Tibial artery (tissue), 4 donors: ENCODE results near the gene C2orf92.

ENCODE experiments used
- DNase-seq, 2 donors: peaks; one replicate each; pipeline ENCODE4 v3.0.0-alpha.2; 2019
- H3K27ac ChIP-seq, 2 donors: fragments of 200-600 bp; sonication (generic) in 1 of 2; 1 replicate in 1 of 2; 2 replicates in 1 of 2; pipeline ENCODE4 v1.5.1; 2018 to 2019; ENCODE audit warnings: mild to moderate bottlenecking in 1 of 2
- H3K27me3 ChIP-seq, 2 donors: fragments of 200-600 bp; sonication (generic) in 1 of 2; one replicate each; pipeline versions ENCODE4 v1.5.1 to v1.6.0; 2016 to 2019
- H3K36me3 ChIP-seq, 3 donors: fragments of 200-600 bp; sonication (generic) in 2 of 3; one replicate each; pipeline ENCODE4 v1.5.1; 2016 to 2019; ENCODE audit warnings: mild to moderate bottlenecking in 2 of 3
- H3K4me1 ChIP-seq, 4 donors: fragments of 200-600 bp; sonication (generic) in 2 of 4; 1 replicate in 3 of 4; 2 replicates in 1 of 4; pipeline ENCODE4 v1.5.1; 2016 to 2019
- H3K4me3 ChIP-seq, 2 donors: fragments of 200-600 bp; sonication (generic) in 1 of 2; 1 replicate in 1 of 2; 2 replicates in 1 of 2; pipeline ENCODE4 v1.5.1; 2018 to 2019; ENCODE audit warnings: mild to moderate bottlenecking in 2 of 2
- H3K9me3 ChIP-seq, 3 donors: fragments of 200-600 bp; sonication (generic) in 1 of 3; one replicate each; pipeline ENCODE4 v1.5.1; 2016 to 2019
- intact Hi-C: fragments of 100-400 bp; cut with DNase I; formaldehyde crosslinking; loops from one replicate; pipeline ENCODE4 v1.15.0; 2023; ENCODE audit warnings: low total_unique reads
- TF ChIP-seq, protein P1 (sequence below), 2 experiments: fragments of 200-600 bp in 1 of 2; fragments of 450-650 bp in 1 of 2; IDR thresholded peaks; one replicate each; pipeline ENCODE4 v1.5.1; 2017 to 2019; ENCODE audit warnings: antibody characterized with exemption in 2 of 2, mild to moderate bottlenecking in 1 of 2, moderate library complexity in 1 of 2

Gene C2orf92

DNA sequence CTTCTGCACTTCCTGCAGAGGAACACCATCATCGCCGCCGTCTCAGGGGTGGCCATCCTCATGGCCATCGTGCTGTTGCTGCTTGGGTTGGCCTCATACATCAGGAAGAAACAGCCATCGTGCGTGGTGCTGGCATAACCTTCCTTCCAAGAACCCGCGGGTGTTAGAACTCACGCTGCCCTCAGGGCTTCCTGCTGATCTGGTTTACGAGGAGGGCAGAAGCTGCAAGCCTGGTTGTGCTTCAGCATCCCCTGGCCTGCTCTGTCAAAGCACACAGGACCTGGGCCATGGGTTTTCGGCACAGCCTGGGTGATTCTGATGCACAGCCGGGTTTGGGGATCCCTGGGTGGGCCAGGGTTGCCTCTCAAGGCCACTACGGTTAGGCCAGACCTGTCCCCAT, 31.7 kb downstream of the C2orf92 start:
- no peak overlapping the region for H3K4me3 ChIP-seq
- H3K9me3 ChIP-seq: no peaks in the 10 kb centered on the region
- peaks cover 0 to 11% (median 0%) of the 10 kb centered on the region in 3 donors for H3K36me3 ChIP-seq
- H3K27me3 ChIP-seq: no peaks in the 10 kb centered on the region
- no peak for DNase-seq
- intact Hi-C loops: no loop called here
- no peak overlapping the region for H3K27ac ChIP-seq
- H3K4me1 ChIP-seq: peaks cover 0 to 5% (median 2%) of the 10 kb centered on the region in 4 donors
- TF ChIP-seq, protein P1, sequence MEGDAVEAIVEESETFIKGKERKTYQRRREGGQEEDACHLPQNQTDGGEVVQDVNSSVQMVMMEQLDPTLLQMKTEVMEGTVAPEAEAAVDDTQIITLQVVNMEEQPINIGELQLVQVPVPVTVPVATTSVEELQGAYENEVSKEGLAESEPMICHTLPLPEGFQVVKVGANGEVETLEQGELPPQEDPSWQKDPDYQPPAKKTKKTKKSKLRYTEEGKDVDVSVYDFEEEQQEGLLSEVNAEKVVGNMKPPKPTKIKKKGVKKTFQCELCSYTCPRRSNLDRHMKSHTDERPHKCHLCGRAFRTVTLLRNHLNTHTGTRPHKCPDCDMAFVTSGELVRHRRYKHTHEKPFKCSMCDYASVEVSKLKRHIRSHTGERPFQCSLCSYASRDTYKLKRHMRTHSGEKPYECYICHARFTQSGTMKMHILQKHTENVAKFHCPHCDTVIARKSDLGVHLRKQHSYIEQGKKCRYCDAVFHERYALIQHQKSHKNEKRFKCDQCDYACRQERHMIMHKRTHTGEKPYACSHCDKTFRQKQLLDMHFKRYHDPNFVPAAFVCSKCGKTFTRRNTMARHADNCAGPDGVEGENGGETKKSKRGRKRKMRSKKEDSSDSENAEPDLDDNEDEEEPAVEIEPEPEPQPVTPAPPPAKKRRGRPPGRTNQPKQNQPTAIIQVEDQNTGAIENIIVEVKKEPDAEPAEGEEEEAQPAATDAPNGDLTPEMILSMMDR (IDR thresholded peaks at IDR 0.05): no peak

- Histone ChIP-seq H3K4me3 (no peak overlapping the region), H3K4me1 (peaks cover 0 to 2% (median under 1%) of the 10 kb centered on the region in 4 donors), H3K36me3 (peaks cover 0 to 11% (median 0%) of the 10 kb centered on the region in 3 donors), H3K27me3 (peaks cover 0 to 5% of the 10 kb centered on the region in 2 donors), H3K27ac (no peak overlapping the region), H3K9me3 (no peaks in the 10 kb centered on the region)
- no peak for DNase-seq
- intact Hi-C loops: no loop called here
- TF ChIP-seq, protein P1 (IDR thresholded peaks at IDR 0.05): no peak
These were observed 32.4 kb downstream of the C2orf92 start for GRCh38 chr2:97701851-97702465.

DNA sequence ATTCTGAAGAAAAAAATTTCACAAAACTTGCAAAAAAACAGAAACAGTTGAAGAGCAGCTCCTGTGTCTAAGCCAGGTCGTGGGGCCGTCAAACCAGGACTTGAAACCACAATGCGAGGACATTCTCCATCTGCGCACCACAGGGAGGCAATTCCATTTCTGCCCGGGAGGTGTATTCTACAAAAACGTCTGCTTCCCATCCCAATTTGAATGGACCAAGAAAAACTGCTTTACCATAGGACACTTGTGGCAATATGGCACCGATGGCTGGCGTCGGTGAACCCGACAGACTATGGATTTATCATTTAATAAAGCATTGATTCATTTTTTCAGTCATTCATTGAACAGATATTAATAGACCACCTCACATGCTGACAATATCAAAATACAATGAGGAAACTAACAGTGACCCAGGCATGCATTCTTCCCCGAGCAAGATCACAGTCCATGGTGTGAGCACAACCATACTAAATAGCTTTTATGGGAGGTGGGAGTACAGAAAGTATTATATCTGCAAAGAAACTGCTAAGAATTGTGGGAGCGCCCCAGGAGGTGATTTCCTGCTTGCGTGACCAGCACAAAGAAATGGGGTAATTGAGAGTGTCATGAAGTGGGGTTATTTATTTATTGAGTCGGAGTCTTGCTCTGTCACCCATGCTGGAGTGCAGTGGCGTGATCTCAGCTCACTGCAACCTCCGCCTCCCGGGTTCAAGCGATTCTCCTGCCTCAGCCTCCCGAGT, 33.4 kb downstream of the C2orf92 start:
- Histone ChIP-seq H3K9me3 (no peaks in the 10 kb centered on the region), H3K4me1 (no peaks in the 10 kb centered on the region), H3K27ac (no peak overlapping the region), H3K27me3 (peaks cover 0 to 15% of the 10 kb centered on the region in 2 donors), H3K36me3 (peaks cover 0 to 11% (median 0%) of the 10 kb centered on the region in 3 donors), H3K4me3 (no peak overlapping the region)
- DNase-seq: no peak
- TF ChIP-seq, protein P1 (IDR thresholded peaks at IDR 0.05): no peak
- intact Hi-C loops: no loop called here

DNA sequence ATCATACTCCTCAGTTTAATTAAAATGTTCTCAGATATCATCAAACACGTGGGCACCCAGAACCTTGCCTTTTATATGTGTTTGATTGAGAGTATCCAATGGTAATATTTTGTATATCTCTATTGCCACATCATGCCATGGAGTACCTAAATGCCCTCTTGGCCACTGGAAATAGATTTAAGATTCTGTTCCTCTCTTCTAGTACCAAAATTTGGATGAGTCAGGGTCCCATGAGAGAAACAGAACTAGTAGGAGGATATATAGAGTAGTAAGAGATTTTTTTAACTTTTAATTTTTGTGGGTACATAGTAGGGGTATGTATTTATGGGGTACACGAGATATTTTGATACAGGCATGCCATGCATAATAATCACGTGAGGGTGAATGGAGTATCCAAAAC, 34.2 kb downstream of the C2orf92 start:
- Histone ChIP-seq H3K4me1 (no peaks in the 10 kb centered on the region), H3K27ac (no peak overlapping the region), H3K9me3 (no peaks in the 10 kb centered on the region), H3K4me3 (no peak overlapping the region), H3K27me3 (peaks cover 0 to 23% of the 10 kb centered on the region in 2 donors), H3K36me3 (peaks cover 0 to 11% (median 0%) of the 10 kb centered on the region in 3 donors)
- no peak for DNase-seq
- TF ChIP-seq, protein P1 (IDR thresholded peaks at IDR 0.05): no peak
- intact Hi-C loops: no loop called here

DNA sequence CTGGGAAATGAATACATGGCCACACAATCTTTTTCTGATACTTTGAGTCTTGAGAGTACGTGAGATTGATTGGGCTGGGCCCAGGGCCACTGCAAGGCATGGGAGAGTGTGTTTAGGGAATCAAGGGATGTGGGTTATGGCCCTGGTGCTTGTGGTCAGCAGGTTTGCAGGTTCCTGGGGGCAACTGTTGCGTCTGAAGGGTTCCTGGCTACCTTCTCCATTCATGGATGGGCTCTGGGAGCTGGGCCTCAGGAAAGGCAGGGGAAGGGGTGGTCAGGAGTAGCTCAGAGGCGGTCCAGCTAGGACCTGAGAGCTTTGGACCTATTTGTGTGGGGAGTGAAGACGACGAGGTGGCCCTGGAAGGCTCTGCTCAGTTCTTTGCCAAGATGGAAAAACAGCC, 35.5 kb downstream of the C2orf92 start:
- intact Hi-C loops: no loop called here
- H3K4me3 ChIP-seq: no peak overlapping the region
- peaks cover 0 to 30% of the 10 kb centered on the region in 2 donors for H3K27me3 ChIP-seq
- H3K27ac ChIP-seq: no peak overlapping the region
- H3K4me1 ChIP-seq: no peaks in the 10 kb centered on the region
- no peaks in the 10 kb centered on the region for H3K9me3 ChIP-seq
- H3K36me3 ChIP-seq: peaks cover 0 to 11% (median 0%) of the 10 kb centered on the region in 3 donors
- no peak for DNase-seq
- TF ChIP-seq, protein P1 (IDR thresholded peaks at IDR 0.05): no peak
